Upper lobe of left lung (tissue), 6 donors: ENCODE data around the gene SLC25A25. TPM values are rescaled to one million over a fixed set of nuclear protein-coding genes. Genes with fewer than 3 reads are reported as not detected.
"Not testable (repeated sequence)": the region's sequence is repeated elsewhere in the genome, so short reads cannot be mapped to it uniquely, and the experiment has no call there.

Source experiments
- ATAC-seq, 2 donors: fragments of 200-7000 bp; cut with Tn5 transposase; one replicate each; pipeline ENCODE4 v1.9.1; 2022; ENCODE audit warnings: mild to moderate bottlenecking in 2 of 2, moderate library complexity in 2 of 2; ENCODE audit not compliant: low FRiP score in 2 of 2
- DNase-seq, 2 donors: peaks; one replicate each; pipeline ENCODE4 v3.0.0-alpha.2; 2019 to 2020
- H3K27ac ChIP-seq, 4 donors: fragments of 200-600 bp; sonication (generic); one replicate each; pipeline ENCODE4 v1.5.1; 2016 to 2019
- H3K27me3 ChIP-seq, 4 donors: fragments of 200-600 bp; sonication (generic); one replicate each; pipeline ENCODE4 v1.5.1; 2017 to 2019
- H3K36me3 ChIP-seq, 4 donors: fragments of 200-600 bp; sonication (generic); one replicate each; pipeline ENCODE4 v1.5.1; 2016 to 2019
- H3K4me1 ChIP-seq, 4 donors: fragments of 200-600 bp; sonication (generic); one replicate each; pipeline ENCODE4 v1.5.1; 2018 to 2019
- H3K4me3 ChIP-seq, 4 donors: fragments of 200-600 bp; sonication (generic); one replicate each; pipeline ENCODE4 v1.5.1; 2017 to 2019; ENCODE audit warnings: mild to moderate bottlenecking in 2 of 4, moderate library complexity in 1 of 4
- H3K9me3 ChIP-seq, 4 donors: fragments of 200-600 bp; sonication (generic); one replicate each; pipeline ENCODE4 v1.5.1; 2018 to 2019
- CTCF ChIP-seq, 6 experiments: fragments of 450-650 bp in 4 of 6; fragments of 200-600 bp in 2 of 6; sonication (generic) in 2 of 6; IDR thresholded peaks; one replicate each; pipeline ENCODE4 v1.5.1; 2016 to 2019; ENCODE audit warnings: antibody characterized with exemption in 6 of 6
- EP300 ChIP-seq, 4 donors: sonication (generic); formaldehyde crosslinking; IDR thresholded peaks; one replicate each; pipeline ENCODE4 v1.5.1; 2017; ENCODE audit warnings: antibody characterized with exemption in 4 of 4, control low read depth in 2 of 4
- POLR2A ChIP-seq, 4 donors: fragments of 450-650 bp; IDR thresholded peaks; one replicate each; pipeline ENCODE4 v1.5.1; 2016 to 2017; ENCODE audit warnings: antibody characterized with exemption in 4 of 4, mild to moderate bottlenecking in 2 of 4
- POLR2AphosphoS5 ChIP-seq, 2 donors: sonication (generic); formaldehyde crosslinking; IDR thresholded peaks; one replicate each; pipeline ENCODE4 v1.5.1; 2017; ENCODE audit warnings: antibody characterized with exemption in 2 of 2
- WGBS, 2 donors: methylation state at CpG; one replicate each; pipeline ENCODE4 v1.1.5; 2017 to 2018; 5-methylcytosine and 5-hydroxymethylcytosine counted together
- total RNA-seq, 6 donors: library from RNA; depleted of rRNA in 4 of 6; stranded (reverse); fragments of >200 nt in 4 of 6; gene quantifications; one replicate each; pipeline versions ENCODE4 v1.1.0 to v1.2.1, GENCODE V29; 2016 to 2021
- donor health status: DM: no; HTN: no; CAD: no; lungs with moderate emphysema.
- donor health status: DM: no; HTN: yes; CAD: no; lungs with severe emphysema.

SLC25A25 gene
- total RNA-seq, 6 donors from 2014 or later, result 23.6 to 40.2 (median 33.7) TPM

- Histone ChIP-seq H3K4me1 (no peaks in the 10 kb centered on the region), H3K9me3 (no peaks in the 10 kb centered on the region), H3K4me3 (no peak overlapping the region), H3K27ac (no peak overlapping the region), H3K27me3 (no peaks in the 10 kb centered on the region), H3K36me3 (no peaks in the 10 kb centered on the region)
- WGBS, 2 donors, result 69 to 82% methylated on average over 4 to 6 of the region's 7 CpGs
- DNase-seq (no peak), ATAC-seq (no peak)
- TF ChIP-seq CTCF (IDR thresholded peaks at IDR 0.05) (no peak), POLR2A (IDR thresholded peaks at IDR 0.05) (no peak), POLR2AphosphoS5 (IDR thresholded peaks at IDR 0.05) (no peak), EP300 (IDR thresholded peaks at IDR 0.05) (no peak)
Observed at GRCh38 chr9:128043467-128043868, 24.6 kb upstream of the SLC25A25 start.

- not testable (repeated sequence) for H3K36me3 ChIP-seq, H3K27me3 ChIP-seq, H3K4me1 ChIP-seq, H3K9me3 ChIP-seq, ATAC-seq, DNase-seq, H3K4me3 ChIP-seq, H3K27ac ChIP-seq
- WGBS, 2 donors, result 90 to 91% methylated on average over 6 of the region's 6 CpGs
Observed at GRCh38 chr9:128045409-128045808, 22.6 kb upstream of the SLC25A25 start.

- no peak for ATAC-seq
- Histone ChIP-seq H3K4me3 (no peak overlapping the region), H3K4me1 (no peaks in the 10 kb centered on the region), H3K9me3 (no peaks in the 10 kb centered on the region), H3K27me3 (no peaks in the 10 kb centered on the region), H3K36me3 (no peaks in the 10 kb centered on the region), H3K27ac (no peak overlapping the region)
- DNase-seq, result no peak
- WGBS, 2 donors, result 88 to 89% methylated on average over 1 of the region's 1 CpG
- TF ChIP-seq POLR2AphosphoS5 (IDR thresholded peaks at IDR 0.05), result no peak
- TF ChIP-seq POLR2A (IDR thresholded peaks at IDR 0.05), result no peak
- TF ChIP-seq CTCF (IDR thresholded peaks at IDR 0.05), result no peak
- TF ChIP-seq EP300 (IDR thresholded peaks at IDR 0.05), result no peak
Observed at GRCh38 chr9:128045831-128046230, 22.2 kb upstream of the SLC25A25 start.

- Histone ChIP-seq H3K36me3 (no peaks in the 10 kb centered on the region), H3K4me1 (no peaks in the 10 kb centered on the region), H3K9me3 (no peaks in the 10 kb centered on the region), H3K27ac (no peak overlapping the region), H3K27me3 (no peaks in the 10 kb centered on the region), H3K4me3 (no peak overlapping the region)
- no peak for TF ChIP-seq CTCF (IDR thresholded peaks at IDR 0.05)
- no peak for ATAC-seq
- DNase-seq, result no peak
- 83 to 91% methylated on average over 6 of the region's 6 CpGs for WGBS, 2 donors
Observed at GRCh38 chr9:128047231-128047630, 20.8 kb upstream of the SLC25A25 start.

GRCh38 chr9:128048663-128049062, 19.4 kb upstream of the SLC25A25 start:
- no peak overlapping the region for H3K4me3 ChIP-seq
- H3K4me1 ChIP-seq, result no peaks in the 10 kb centered on the region
- no peak for DNase-seq

More at GRCh38 chr9:128048663-128049062, 19.4 kb upstream of the SLC25A25 start:
- Histone ChIP-seq H3K27me3 (no peaks in the 10 kb centered on the region), H3K36me3 (no peaks in the 10 kb centered on the region), H3K27ac (no peak overlapping the region), H3K9me3 (no peaks in the 10 kb centered on the region)
- no peak for ATAC-seq
- TF ChIP-seq POLR2A (IDR thresholded peaks at IDR 0.05) (no peak), EP300 (IDR thresholded peaks at IDR 0.05) (no peak), CTCF (IDR thresholded peaks at IDR 0.05) (no peak), POLR2AphosphoS5 (IDR thresholded peaks at IDR 0.05) (no peak)
